ENCODE data around the gene OVOL2.

DNA sequence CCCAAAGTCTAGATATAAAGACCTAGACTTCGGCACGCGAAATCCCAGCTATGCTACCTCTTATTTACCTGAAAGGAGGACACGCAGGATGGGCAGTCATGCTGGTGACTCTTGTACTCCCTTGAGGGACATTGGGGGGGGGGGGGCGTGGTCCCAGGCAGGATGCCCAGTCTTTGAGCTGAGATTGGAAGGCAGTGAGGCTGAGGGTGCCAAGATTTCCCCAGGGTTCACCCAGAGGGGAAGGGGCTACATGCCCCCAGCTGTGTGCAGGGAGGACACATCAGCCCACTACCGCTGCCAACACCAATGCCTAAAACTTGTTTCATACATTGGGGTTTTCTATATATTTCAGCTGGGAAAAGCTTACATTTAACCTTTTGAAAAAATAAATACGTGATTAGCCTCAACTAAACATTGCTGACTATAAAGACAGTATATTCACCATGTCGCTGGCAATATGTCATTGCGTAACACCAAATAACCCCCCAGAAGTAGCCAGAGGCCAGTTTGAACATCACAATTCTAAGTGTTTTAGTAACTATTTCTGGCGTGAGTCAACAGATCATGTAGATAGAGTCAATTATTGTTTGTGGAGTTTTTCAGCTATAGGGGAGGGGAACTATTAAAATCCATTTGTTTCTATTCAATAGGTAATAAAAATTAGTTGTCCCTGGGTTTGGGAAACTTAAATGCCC is 67.3 kb downstream of the OVOL2 start:
- TF ChIP-seq, protein P1, sequence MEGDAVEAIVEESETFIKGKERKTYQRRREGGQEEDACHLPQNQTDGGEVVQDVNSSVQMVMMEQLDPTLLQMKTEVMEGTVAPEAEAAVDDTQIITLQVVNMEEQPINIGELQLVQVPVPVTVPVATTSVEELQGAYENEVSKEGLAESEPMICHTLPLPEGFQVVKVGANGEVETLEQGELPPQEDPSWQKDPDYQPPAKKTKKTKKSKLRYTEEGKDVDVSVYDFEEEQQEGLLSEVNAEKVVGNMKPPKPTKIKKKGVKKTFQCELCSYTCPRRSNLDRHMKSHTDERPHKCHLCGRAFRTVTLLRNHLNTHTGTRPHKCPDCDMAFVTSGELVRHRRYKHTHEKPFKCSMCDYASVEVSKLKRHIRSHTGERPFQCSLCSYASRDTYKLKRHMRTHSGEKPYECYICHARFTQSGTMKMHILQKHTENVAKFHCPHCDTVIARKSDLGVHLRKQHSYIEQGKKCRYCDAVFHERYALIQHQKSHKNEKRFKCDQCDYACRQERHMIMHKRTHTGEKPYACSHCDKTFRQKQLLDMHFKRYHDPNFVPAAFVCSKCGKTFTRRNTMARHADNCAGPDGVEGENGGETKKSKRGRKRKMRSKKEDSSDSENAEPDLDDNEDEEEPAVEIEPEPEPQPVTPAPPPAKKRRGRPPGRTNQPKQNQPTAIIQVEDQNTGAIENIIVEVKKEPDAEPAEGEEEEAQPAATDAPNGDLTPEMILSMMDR (IDR thresholded peaks at IDR 0.05; ENCODE audit: poor library complexity, severe bottlenecking) = no peak
- no peak for TF ChIP-seq EP300 (conservative IDR thresholded peaks at IDR 0.05; ENCODE audit: poor library complexity, severe bottlenecking)
- TF ChIP-seq RAD21 (conservative IDR thresholded peaks at IDR 0.05) = no peak
- TF ChIP-seq EZH2 (IDR thresholded peaks at IDR 0.05; ENCODE audit: borderline replicate concordance, insufficient read depth, low read length, poor library complexity, severe bottlenecking) = no peak
- no peak for TF ChIP-seq SMC3 (conservative IDR thresholded peaks at IDR 0.05; ENCODE audit: poor library complexity)
